ENCODE measurements around the gene ORC3.
A peak's percentile ranks its signal among the peaks of the same experiment; 100 is the strongest.

Gene ORC3

GRCh38 chr6:87633851-87634250 lies 43.9 kb downstream of the ORC3 start:
- Mint-ChIP-seq H3K4me3 (no peak overlapping the region), H3K27ac (no peak overlapping the region), H3K4me1 (no peaks in the 10 kb centered on the region), H3K36me3 (peaks cover 40% of the 10 kb centered on the region), H3K9me3 (no peaks in the 10 kb centered on the region)
- ATAC-seq (no peak), DNase-seq (ENCODE audit: low spot score in 2 of 2) (no peak)

GRCh38 chr6:87636315-87636714 lies 46.4 kb downstream of the ORC3 start:
- Mint-ChIP-seq H3K4me3 (no peak overlapping the region), H3K27ac (no peak overlapping the region), H3K9me3 (no peaks in the 10 kb centered on the region), H3K36me3 (peaks cover 57% of the 10 kb centered on the region), H3K4me1 (no peaks in the 10 kb centered on the region)
- ATAC-seq (no peak), DNase-seq (ENCODE audit: low spot score in 2 of 2) (no peak)

- ATAC-seq, result no peak
- Mint-ChIP-seq H3K36me3 (peaks cover 57% of the 10 kb centered on the region), H3K4me1 (no peaks in the 10 kb centered on the region)
Observed at GRCh38 chr6:87637106-87637505, 47.2 kb downstream of the ORC3 start.

GRCh38 chr6:87639373-87639772 lies 49.4 kb downstream of the ORC3 start:
- no peak overlapping the region for H3K27ac Mint-ChIP-seq
- H3K4me3 Mint-ChIP-seq, result no peak overlapping the region
- no peak for ATAC-seq
- peaks cover 62% of the 10 kb centered on the region for H3K36me3 Mint-ChIP-seq
- no peaks in the 10 kb centered on the region for H3K4me1 Mint-ChIP-seq
- no peak for DNase-seq (ENCODE audit: low spot score in 2 of 2)
- no peaks in the 10 kb centered on the region for H3K9me3 Mint-ChIP-seq

More at GRCh38 chr6:87637106-87637505, 47.2 kb downstream of the ORC3 start:
- Mint-ChIP-seq H3K9me3 (no peaks in the 10 kb centered on the region), H3K27ac (no peak overlapping the region), H3K4me3 (no peak overlapping the region)
- DNase-seq (ENCODE audit: low spot score in 2 of 2), result no peak

- Mint-ChIP-seq H3K9me3 (no peaks in the 10 kb centered on the region), H3K4me3 (no peak overlapping the region), H3K27ac (no peak overlapping the region), H3K36me3 (peaks cover 44% of the 10 kb centered on the region), H3K4me1 (peaks cover 5% of the 10 kb centered on the region)
- peak; percentile 73 for ATAC-seq
- no peak for DNase-seq (ENCODE audit: low spot score in 2 of 2)
Observed at GRCh38 chr6:87641065-87641692, 51.2 kb downstream of the ORC3 start.

- no peaks in the 10 kb centered on the region for H3K9me3 Mint-ChIP-seq
- DNase-seq (ENCODE audit: low spot score in 2 of 2), result peak in 1 of 2 donors; percentile 52
- peak overlapping the region; percentile 79 for H3K27ac Mint-ChIP-seq
- ATAC-seq, result peak; percentile 48
- peaks cover 19% of the 10 kb centered on the region for H3K36me3 Mint-ChIP-seq
- peaks cover 12% of the 10 kb centered on the region for H3K4me1 Mint-ChIP-seq
- H3K4me3 Mint-ChIP-seq, result peak overlapping the region; percentile 42
Observed at GRCh38 chr6:87645080-87645479, 55.1 kb downstream of the ORC3 start.

- Mint-ChIP-seq H3K9me3 (no peaks in the 10 kb centered on the region), H3K27ac (peak overlapping the region; percentile 33), H3K4me3 (no peak overlapping the region), H3K36me3 (peaks cover 54% of the 10 kb centered on the region), H3K4me1 (peaks cover 9% of the 10 kb centered on the region)
- DNase-seq (ENCODE audit: low spot score in 2 of 2) (no peak), ATAC-seq (peak; percentile 95)
Observed at GRCh38 chr6:87653074-87653962, 63.4 kb downstream of the ORC3 start.

- H3K36me3 Mint-ChIP-seq, result peaks cover 59% of the 10 kb centered on the region
- H3K9me3 Mint-ChIP-seq, result no peaks in the 10 kb centered on the region
- H3K27ac Mint-ChIP-seq, result no peak overlapping the region
- DNase-seq (ENCODE audit: low spot score in 2 of 2), result no peak
- no peak overlapping the region for H3K4me3 Mint-ChIP-seq
- ATAC-seq, result no peak
- H3K4me1 Mint-ChIP-seq, result peaks cover 9% of the 10 kb centered on the region
Observed at GRCh38 chr6:87654122-87654521, 64.2 kb downstream of the ORC3 start.

- DNase-seq (ENCODE audit: low spot score in 2 of 2), result no peak
- Mint-ChIP-seq H3K9me3 (no peaks in the 10 kb centered on the region), H3K36me3 (peaks cover 64% of the 10 kb centered on the region), H3K4me1 (peaks cover 9% of the 10 kb centered on the region), H3K27ac (no peak overlapping the region), H3K4me3 (no peak overlapping the region)
- ATAC-seq, result no peak
Observed at GRCh38 chr6:87654875-87655454, 65.0 kb downstream of the ORC3 start.

GRCh38 chr6:87655824-87656223 lies 65.9 kb downstream of the ORC3 start:
- peaks cover 64% of the 10 kb centered on the region for H3K36me3 Mint-ChIP-seq
- ATAC-seq, result no peak

GRCh38 chr6:87656857-87657256 lies 66.9 kb downstream of the ORC3 start:
- ATAC-seq (no peak), DNase-seq (ENCODE audit: low spot score in 2 of 2) (no peak)
- H3K36me3 Mint-ChIP-seq, result peaks cover 64% of the 10 kb centered on the region
- no peak overlapping the region for H3K4me3 Mint-ChIP-seq
- no peaks in the 10 kb centered on the region for H3K9me3 Mint-ChIP-seq
- no peak overlapping the region for H3K27ac Mint-ChIP-seq
- H3K4me1 Mint-ChIP-seq, result peaks cover 9% of the 10 kb centered on the region

More at GRCh38 chr6:87655824-87656223, 65.9 kb downstream of the ORC3 start:
- Mint-ChIP-seq H3K27ac (no peak overlapping the region), H3K4me1 (peaks cover 9% of the 10 kb centered on the region), H3K4me3 (no peak overlapping the region), H3K9me3 (no peaks in the 10 kb centered on the region)
- no peak for DNase-seq (ENCODE audit: low spot score in 2 of 2)

GRCh38 chr6:87658516-87658915 lies 68.6 kb downstream of the ORC3 start:
- Mint-ChIP-seq H3K4me1 (no peaks in the 10 kb centered on the region), H3K36me3 (peaks cover 69% of the 10 kb centered on the region), H3K27ac (no peak overlapping the region), H3K9me3 (no peaks in the 10 kb centered on the region), H3K4me3 (no peak overlapping the region)
- DNase-seq (ENCODE audit: low spot score in 2 of 2) (no peak), ATAC-seq (no peak)

- peaks cover 69% of the 10 kb centered on the region for H3K36me3 Mint-ChIP-seq
Observed at GRCh38 chr6:87660226-87660911, 70.4 kb downstream of the ORC3 start.

GRCh38 chr6:87661016-87661415 lies 71.1 kb downstream of the ORC3 start:
- Mint-ChIP-seq H3K4me1 (no peaks in the 10 kb centered on the region), H3K9me3 (no peaks in the 10 kb centered on the region), H3K36me3 (peaks cover 73% of the 10 kb centered on the region), H3K4me3 (no peak overlapping the region), H3K27ac (peak overlapping the region; percentile 21)
- ATAC-seq (no peak), DNase-seq (ENCODE audit: low spot score in 2 of 2) (no peak)

More at GRCh38 chr6:87660226-87660911, 70.4 kb downstream of the ORC3 start:
- peak; percentile 49 for ATAC-seq
- DNase-seq (ENCODE audit: low spot score in 2 of 2), result no peak
- H3K4me3 Mint-ChIP-seq, result no peak overlapping the region
- peak overlapping the region; percentile 21 for H3K27ac Mint-ChIP-seq
- no peaks in the 10 kb centered on the region for H3K4me1 Mint-ChIP-seq
- no peaks in the 10 kb centered on the region for H3K9me3 Mint-ChIP-seq

- no peak overlapping the region for H3K4me3 Mint-ChIP-seq
- peaks cover 78% of the 10 kb centered on the region for H3K36me3 Mint-ChIP-seq
- DNase-seq (ENCODE audit: low spot score in 2 of 2) (no peak), ATAC-seq (no peak)
- H3K4me1 Mint-ChIP-seq, result no peaks in the 10 kb centered on the region
- peak overlapping the region; percentile 21 for H3K27ac Mint-ChIP-seq
- no peaks in the 10 kb centered on the region for H3K9me3 Mint-ChIP-seq
Observed at GRCh38 chr6:87661503-87661902, 71.6 kb downstream of the ORC3 start.
